NCI-H82 treated with DMSO at 0.1 percent for 48 hours (cell line): ENCODE data around the gene CLSTN2.

Experiments used
- DNase-seq: peaks from one replicate; lab custom pipeline; 2025; ENCODE audit not compliant: unreplicated experiment; lab: John Stamatoyannopoulos, UW

CLSTN2 gene

DNA sequence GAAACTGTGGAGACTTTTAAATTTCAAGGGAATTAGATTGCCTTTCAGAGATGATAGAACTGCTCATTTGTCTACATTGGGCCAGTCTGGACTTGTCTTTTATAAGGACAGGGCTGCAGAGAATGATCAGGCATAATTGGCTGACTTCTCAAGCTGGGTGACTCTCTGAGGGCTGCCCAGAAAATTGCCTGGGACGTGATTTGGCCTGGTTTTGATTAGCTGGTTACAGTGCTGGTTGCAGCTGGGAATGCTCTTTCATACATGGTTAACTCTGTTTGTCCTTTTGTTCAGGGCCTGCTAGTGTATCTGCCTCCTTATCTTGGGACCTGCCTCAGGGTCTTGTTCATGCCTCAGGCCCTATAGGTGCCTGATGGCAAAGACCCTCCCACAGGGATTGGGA, 245.6 kb downstream of the CLSTN2 start:
- no peak for DNase-seq

DNA sequence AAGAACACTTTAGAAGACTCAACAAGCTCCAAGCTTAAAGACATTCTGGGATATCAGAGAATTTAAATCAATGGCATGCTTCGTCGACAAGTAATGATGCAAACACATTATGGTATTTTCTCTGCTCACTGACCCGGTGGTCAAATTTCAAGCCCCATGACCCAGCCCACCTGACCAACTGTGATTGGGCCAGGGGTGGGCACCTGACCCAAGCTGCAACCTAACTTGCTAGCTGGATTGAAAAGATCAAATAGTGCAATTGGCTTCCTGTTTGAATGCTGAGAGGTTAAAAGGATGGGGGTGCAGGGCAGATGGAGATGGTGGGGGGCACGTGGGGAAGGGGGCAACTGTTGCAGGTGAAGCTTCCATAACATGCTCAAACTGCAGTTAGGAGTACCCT, 250.4 kb downstream of the CLSTN2 start:
- DNase-seq = no peak

DNA sequence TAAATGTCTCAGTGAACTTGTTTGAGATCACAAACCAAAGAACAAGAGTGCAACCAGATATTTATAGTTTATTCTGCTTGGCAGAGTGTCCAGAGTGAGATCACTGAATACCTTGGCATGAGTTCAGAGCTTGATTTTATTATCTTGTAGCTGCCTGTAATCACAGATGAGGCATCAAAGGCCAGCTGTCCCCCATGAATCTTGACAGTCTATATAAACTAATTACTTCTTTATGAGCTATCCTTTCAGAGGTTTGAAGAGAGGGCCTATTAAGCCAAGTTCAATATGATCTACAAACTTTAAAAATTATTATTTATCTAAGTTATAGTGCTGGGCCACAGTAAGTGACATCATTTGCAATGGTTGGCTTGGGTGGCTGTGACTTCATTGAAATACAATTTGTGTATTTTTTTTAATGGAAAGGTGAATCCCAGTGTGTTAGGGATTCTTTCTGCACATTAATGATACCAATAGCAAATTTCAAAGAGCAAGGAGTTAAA, 251.5 kb downstream of the CLSTN2 start:
- peak; percentile 81 for DNase-seq

DNA sequence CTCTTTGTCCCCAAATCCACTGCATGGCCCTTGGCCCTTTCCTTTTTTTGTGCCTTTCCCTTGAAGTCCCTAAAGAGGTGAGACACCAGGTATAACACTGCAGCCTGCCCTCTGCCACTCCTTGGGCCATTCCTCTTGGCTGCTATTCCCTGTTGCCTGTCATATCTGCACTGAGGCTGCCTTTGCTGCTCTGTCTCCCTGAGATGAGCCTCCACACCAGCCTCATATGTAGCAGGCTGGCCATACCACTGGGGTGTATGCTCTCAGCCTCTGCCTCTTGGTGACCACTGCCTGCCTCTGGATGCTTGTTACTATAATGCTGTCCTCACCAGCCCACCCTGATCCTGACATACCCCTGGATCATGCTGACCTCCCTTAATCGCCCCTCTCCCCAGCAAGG, 252.0 kb downstream of the CLSTN2 start:
- no peak for DNase-seq

DNA sequence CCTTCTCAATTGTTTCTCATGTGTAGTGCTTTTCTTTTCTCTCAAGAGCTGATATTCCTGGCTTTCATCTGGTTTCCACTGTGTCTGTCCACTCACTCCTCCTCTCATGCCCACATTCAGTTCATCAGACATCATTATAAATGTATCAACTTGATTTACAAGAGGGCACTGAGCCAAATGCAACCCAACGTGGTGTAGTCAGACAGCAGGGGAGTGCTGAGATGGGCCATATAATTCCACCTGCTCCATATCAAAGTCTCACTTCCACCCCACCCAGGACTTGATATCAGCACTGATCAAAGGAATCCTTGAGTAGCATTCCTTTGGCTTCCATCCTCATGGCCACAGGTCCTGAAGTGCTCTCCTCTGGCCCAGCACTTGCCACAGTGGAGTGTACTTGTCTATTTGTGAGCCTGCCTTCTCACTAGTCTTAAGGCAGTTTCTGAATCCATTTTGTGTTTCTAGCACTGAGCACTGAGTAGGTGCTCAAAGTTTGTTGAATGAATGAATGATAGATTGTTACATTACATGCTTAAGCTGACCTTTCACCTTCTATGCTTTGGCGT, 252.8 kb downstream of the CLSTN2 start:
- no peak for DNase-seq

DNA sequence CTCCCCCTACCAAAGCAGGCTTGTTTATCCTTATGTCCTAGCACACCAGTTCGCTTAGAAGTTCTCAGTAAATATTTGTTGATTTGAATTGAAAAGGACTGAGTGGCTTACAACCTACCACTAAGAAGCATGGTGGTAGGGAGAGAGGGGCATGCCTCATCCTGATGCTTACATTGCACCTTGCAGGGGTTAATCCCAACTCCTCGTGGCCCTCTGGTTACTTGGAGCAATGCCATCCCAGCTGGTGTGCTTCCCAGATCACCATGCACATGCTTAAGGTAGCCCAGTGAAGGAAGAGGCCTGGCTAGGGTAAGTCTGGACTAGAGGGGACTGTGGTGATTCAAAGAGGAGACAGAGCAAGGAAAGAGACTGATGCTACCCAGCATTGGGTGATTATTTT, 253.3 kb downstream of the CLSTN2 start:
- peak; percentile 58 for DNase-seq

DNA sequence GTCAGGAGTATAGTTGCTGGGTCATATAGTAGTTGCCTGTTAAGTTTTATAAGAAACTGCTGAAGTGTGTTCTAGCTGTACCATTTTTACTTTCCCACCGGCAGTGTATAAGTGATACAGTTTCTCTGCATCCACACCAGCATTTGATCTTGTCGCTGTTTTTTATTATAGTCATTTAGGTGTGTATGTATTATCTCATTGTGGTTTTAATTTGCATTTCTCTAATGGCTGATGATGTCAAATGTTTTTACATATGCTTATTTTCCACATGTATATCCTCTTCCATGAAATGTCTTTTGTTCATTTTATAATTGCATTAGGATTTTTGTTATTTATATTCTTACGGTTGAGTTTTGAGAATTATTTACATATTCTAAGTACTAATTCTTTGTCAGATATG, 254.3 kb downstream of the CLSTN2 start:
- DNase-seq = no peak

DNA sequence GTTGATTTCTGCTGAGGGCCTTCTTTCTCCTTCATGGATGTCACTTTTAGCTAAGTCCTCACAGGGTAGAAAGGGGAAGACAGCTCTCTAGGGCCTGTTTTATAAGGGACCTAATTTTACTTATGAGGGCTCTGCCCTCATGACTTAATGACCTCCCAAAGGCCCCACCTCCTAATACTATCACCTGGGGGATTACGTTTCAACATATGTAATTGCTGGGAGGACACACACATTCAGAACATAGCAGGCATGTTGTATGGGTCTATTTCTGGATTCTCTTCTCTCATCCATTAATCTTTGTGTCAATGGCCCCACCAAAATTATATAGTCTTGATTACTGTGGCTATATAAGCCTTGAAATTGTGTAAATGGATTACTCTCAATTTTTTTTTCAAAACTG, 255.0 kb downstream of the CLSTN2 start:
- no peak for DNase-seq

DNA sequence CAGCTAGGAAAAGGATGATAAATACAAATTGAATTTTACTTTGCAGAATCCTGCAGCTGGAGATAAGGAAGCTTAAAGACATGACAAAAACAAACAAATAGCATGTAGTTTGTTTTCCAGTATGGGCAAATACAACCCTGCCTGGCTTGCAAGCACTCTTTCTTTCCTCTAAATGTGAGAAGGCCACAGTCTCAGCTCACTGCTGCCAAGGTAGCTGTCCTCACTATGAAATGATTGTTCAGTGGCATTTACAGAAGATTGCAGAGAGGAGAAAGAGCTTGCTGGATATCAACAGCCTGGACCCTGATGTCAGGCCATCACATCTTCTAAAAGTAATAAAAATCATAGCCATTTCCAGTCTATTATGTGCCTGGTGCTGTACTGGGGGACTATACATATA, 262.0 kb downstream of the CLSTN2 start:
- DNase-seq = no peak

DNA sequence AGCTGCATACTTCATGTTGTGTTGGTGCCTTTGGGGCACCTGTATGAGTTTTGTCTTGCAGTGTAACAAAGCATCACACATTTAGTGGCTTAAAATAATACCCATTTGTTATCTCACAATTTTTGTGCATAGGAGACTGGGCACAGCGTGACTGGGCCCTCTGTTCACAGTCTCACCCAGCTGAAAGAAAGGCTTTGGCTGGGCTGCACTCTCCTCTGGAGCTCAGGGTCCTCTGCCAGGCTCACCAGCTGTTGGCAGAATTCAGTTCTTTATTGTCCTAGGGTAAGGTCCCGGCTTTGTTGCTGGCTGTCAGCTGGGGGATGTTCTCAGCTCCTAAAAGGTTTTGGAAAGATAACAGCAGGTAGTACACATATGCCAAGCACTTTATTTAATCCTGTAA, 263.3 kb downstream of the CLSTN2 start:
- DNase-seq = peak; percentile 89

DNA sequence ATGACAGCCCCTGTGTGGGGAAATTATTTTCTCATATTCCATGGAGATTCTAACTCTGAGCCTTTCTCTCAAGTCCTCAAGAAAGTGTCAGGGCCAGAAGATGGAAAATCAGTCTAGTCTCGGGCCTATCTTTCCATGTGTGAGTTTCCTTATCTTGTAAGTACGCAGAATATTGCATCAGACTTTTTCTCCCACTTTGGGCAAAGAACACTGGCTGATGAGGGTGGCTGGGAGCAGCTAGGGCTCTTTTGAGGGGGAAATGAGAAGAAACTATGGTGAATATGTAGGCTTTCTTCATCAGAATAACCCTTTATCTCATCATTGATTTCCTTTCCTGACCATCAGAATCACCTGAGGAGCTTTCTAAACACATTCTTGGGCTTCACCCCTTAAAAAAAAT, 264.0 kb downstream of the CLSTN2 start:
- DNase-seq = no peak

DNA sequence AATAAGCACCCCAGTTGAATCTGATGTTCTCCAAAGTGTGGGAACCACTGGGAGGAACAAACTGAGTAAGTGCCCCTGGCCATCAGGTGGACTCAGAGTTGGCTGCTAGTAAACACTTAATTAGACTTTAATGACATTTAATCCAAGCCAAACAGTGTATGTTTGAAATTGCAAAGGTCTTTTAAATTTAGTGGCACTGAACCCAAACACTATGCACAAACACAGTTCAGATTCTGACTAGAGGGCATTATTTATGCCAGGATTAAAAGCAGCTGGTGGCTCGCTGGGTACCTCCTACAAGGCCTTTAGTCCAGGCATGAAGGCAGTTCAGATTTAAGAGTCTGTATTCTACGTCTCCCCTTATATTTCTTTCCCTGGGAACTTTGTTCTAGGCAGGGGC, 264.8 kb downstream of the CLSTN2 start:
- DNase-seq = peak; percentile 21

DNA sequence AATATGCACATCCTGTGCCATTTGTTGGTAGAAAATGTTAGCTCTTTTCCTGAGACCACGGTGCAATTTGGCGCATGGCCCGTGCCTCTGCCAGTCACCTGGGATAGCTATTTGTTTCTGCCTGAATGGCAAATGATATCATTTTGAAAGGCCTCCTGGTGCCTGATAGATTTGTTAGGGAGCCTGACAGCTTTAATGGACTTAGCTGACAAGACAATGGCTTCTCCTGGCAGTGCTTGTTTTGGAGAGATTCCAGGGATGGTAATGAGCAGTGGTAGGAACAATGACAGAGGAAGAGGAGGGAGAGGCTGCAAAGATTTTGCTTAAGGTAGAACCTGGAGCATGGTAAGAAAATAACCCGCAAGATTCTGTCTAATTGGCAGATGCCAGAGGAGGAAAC, 268.5 kb downstream of the CLSTN2 start:
- peak; percentile 24 for DNase-seq

DNA sequence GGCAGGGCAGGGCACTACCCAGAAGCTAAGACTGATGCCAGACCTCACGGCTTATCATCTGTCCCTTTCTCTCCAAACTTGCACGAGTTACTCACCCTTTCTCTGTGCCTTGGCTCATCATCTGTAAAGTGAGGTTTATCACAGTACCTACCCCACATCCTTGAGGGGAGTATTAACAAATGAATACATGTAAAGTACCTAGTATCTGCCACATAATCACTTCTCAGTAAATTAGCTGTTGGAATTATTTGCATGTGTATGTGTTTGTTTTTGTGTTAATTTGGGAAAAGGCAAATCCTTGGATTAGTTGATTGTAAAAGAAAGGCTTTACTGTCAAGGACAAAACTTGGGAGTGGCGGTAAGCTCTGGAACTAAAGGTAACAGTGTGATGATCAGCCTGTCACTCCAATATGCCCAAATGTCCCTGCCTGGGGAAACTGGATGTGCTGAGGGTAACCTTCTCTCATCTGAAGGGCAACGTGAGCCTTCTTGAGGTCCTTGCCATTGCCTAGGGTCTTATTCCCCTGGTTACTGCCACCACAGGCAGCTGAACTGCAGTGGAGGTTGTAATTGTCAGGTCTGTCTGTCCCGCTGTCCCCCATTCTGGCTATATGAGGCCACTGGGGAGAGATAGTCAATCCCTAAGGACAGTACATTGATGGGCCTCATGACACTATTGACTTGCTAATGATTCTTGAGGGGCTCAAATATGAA, 269.4 kb downstream of the CLSTN2 start:
- DNase-seq = no peak

DNA sequence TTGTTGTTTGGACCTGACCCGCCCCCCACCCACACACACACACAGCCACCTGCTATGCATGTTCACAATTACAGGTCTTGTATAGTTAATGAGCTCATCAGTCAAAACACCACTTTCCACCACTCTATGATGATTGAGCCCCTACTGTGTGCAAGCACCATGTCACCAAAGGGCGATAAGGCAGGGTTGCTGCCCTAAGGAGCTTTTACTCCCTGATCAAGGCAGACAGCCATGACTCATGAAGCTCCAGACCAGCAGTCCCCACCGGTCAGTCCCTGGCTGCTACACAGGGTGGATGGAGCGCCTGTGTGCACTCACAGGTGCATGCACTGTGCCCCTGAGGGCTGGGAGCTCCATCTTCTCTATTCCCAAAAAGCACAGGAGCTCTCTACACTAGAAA, 270.6 kb downstream of the CLSTN2 start:
- DNase-seq = no peak

DNA sequence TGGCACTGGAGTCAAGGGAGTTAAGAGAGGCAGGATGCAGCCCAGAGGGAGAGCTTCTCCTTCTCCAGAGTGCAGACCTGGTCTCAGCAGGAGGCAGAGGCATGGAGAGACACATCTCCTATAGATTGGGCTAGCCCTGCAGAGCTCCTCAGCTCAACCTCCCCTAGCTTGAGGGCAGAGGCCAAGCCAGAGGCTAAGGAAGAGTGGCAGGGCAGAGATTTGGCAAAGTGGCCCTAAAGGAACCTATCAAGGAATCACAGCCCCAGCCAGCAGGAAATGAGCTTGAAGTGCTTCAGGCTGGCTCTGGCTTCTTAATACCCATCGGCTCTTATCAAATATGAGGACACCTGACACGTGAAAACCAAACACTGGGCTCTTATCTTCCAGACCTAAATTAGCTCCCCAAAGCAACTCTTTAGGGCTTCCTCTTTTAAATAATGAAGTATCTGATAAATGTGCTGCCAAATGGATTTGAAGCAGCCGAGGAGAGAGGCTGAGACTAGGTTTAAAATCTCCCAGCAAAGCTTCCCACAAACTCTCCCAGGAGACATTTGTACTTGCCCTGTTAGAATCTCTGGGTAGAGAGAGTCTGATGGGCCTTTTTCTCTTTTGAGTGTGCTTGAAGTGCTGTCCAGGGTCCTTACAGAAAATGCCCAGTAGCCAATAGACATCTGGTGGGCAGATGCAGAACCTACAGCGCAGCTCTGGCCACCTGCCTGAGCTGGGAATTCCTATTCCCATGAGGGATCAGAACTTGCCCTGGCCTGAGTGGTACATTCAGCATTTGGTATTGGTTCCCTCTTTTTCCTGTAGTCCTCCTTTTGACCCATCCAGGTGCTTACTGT, 271.4 kb downstream of the CLSTN2 start:
- peak; percentile 25 for DNase-seq

DNA sequence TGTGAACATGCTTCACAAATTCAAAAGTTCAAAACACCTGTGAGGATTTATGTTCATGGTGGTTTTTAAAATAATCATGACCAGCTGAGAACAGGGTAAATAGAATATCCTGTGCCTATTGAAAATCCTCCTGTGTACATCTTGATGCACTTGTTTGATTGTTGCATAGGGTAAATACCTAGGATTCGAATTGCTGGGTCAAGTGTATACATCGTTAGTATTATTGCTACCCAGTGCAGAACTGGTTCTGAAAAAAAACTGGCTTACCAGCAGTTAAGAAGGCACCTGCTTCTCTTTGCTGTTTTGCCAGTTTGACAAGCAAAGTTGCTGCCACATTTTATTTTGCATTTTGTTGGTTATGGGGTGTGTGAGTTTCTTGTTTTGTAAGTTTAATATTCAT, 272.6 kb downstream of the CLSTN2 start:
- DNase-seq = no peak

DNA sequence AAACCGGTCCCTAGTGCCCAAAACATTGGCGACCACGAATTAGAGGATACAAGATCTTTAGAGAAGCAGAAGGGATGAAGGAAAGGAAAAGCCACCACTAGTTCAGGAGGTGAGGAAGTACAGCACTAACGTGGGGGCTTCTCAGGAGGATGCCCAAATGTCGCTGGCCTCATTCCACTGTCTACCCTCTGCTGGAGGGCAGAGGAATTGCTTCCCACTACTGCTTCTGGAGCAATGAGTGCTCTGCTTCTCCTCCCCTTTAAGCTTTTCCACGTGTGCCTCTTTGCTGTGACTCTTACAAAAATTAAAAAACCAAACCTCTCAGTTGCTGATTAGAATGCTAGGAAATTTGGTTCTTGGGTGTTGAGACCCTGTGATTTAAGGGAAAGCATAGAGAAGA, 281.3 kb downstream of the CLSTN2 start:
- no peak for DNase-seq

DNA sequence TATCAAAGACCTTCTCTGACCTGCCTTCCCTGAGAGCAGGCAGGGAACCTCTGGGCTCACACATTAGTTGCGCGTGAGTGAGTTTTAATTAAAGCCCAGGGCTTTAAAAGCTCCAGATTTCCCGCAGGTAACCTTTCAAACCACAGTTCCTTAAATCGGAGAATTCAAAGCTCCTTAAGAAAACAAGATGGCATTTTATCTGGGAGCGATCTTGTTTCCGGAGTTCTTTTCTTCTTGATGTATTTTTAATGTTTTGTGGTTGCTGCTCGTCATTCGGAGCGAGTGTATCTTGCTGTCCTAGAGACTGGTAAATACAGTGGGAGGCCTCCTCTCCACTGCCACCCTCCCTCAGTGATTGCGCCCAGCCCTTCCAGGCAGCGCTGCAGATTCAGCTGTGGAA, 284.3 kb downstream of the CLSTN2 start:
- no peak for DNase-seq

DNA sequence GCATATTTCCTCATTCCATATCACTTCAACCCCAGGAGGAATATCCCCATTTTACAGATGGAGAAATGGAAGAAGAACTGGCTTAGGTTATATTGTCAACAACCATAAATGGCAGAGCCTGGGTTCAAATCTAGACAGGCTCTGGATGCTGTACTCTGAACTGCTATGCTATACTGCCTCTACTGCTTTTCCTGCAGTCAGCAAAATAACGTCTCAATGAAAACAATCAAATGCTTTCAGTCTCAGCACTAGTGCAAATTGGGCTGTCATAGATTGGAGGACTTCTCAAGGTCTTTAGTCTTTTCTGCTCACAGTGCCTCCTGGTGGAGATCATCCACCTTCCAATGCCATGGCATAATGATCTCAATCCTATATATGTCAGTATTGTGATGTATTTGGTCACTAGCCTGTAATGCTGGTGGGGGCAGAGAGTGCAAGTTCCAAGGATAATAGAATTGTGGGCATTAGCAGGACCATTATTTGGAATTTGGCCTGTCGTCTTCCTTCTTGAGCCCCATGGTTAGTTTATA, 285.0 kb downstream of the CLSTN2 start:
- DNase-seq = no peak

DNA sequence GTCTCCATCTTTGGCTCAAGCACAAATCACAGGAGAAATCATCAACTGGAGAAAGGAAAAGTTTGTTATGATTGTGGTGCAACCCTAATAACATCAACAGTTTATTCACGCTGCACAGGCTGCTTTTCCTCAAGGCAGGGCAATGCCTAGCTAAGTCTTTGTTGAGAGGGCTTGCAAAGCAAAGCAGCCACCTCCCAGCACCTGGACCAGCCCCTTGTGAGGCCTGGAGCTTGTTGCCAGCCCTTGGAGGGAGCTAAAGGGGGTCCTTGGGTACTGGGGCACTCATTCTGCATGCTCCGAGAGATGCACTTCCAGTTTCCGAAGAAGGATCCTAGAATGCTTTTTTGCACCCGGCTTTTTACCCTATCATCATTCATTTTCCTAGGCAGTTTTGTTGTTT, 288.2 kb downstream of the CLSTN2 start:
- DNase-seq = no peak

DNA sequence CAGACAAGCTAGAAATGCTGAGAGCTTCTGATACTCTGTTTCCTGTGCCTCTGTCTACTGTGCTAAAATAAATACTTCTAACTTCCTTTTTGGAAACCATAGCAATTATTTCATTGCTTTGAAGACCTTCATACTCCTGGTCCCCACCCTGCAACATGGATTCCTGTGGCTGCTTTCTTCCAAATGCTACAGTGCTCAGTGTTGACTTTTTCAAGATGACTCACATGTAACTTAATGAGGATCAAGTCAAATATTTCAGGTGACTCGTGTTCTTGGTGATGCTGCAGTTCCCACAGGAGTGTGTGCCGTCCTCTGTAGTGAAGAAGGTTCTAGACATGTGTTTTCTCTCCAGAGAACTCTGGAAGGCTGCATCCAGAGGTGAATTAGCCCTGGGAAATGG, 288.6 kb downstream of the CLSTN2 start:
- DNase-seq = no peak
